HCT116 (cell line): Measurements from ENCODE around the gene SUPT3H. TPM values are rescaled to one million over a fixed set of nuclear protein-coding genes. Genes with fewer than 3 reads are reported as not detected.

Experiments
- ATAC-seq: fragments of 200-7000 bp; cut with Tn5 transposase; 2 replicates; pipeline ENCODE4 v1.9.1; 2020; ENCODE audit warnings: mild to moderate bottlenecking, moderate library complexity
- BruUV-seq: library from RNA; stranded (reverse); fragments of 400-500 nt; replicated peaks from 2 replicates; lab custom pipeline; 2021; lab: Mats Ljungman, UMichigan
- CTCF ChIA-PET: fragments of 300-600 bp; sonication (Branson Sonifier 250); formaldehyde crosslinking; loops from one replicate; lab custom pipeline; 2021; ENCODE audit warnings: antibody characterized with exemption; lab: Charles Lee
- POLR2A ChIA-PET: fragments of 300-600, 350-600 bp; sonication (Branson Sonifier 250); formaldehyde crosslinking; loops from one replicate; lab custom pipeline; 2021; ENCODE audit warnings: antibody characterized with exemption; lab: Charles Lee
- RAD21 ChIA-PET, 2 experiments: fragments of 300-600 bp; sonication (Branson Sonifier 250); formaldehyde crosslinking; loops; one replicate each; lab custom pipeline; 2023; ENCODE audit warnings: low total read pairs in 2 of 2; ENCODE audit not compliant: uncharacterized antibody in 2 of 2, unreplicated experiment in 2 of 2, low non-redundant PET in 1 of 2; lab: Charles Lee
- DNase-seq: peaks from one replicate; pipeline ENCODE4 v3.0.0-alpha.2; 2010; ENCODE audit warnings: low read depth, low spot score
- H2AFZ ChIP-seq: fragments of 200-600 bp; shearing (Covaris generic), sonication (generic); 2 replicates; pipeline ENCODE4 v1.6.1; 2017; ENCODE audit warnings: low read depth, mixed run types, mixed read lengths, antibody characterized with exemption, low read length; ENCODE audit not compliant: poor library complexity, severe bottlenecking
- H3K27ac ChIP-seq: 2 replicates; pipeline ENCODE4 v1.5.1; 2012; ENCODE audit warnings: low read depth, low read length
- H3K27me3 ChIP-seq: fragments of 200-600 bp; sonication (generic); 2 replicates; pipeline ENCODE4 v1.6.1; 2016; ENCODE audit warnings: mixed run types, low read length, mixed read lengths; ENCODE audit not compliant: insufficient read depth
- H3K36me3 ChIP-seq, 2 experiments: fragments of 200-500 bp in 1 of 2; fragments of 200-600 bp in 1 of 2; sonication (Bioruptor generic) in 1 of 2; sonication (generic) in 1 of 2; 2 replicates each; pipeline versions ENCODE4 v1.5.1 to v1.6.1; 2014 to 2016; ENCODE audit warnings: low read length in 2 of 2, inconsistent platforms in 1 of 2, mixed read lengths in 1 of 2, mixed run types in 1 of 2; ENCODE audit not compliant: insufficient read depth in 2 of 2, control insufficient read depth in 1 of 2
- H3K4me1 ChIP-seq, 2 experiments: fragments of 200-600 bp in 1 of 2; sonication (generic) in 1 of 2; 2 replicates each; pipeline versions ENCODE4 v1.5.1 to v1.6.1; 2012 to 2017; ENCODE audit warnings: low read length in 2 of 2, inconsistent platforms in 1 of 2, mild to moderate bottlenecking in 1 of 2, mixed read lengths in 1 of 2, mixed run types in 1 of 2, moderate library complexity in 1 of 2; ENCODE audit not compliant: insufficient read depth in 2 of 2, control insufficient read depth in 1 of 2
- H3K4me2 ChIP-seq: fragments of 200-600 bp; sonication (generic); 2 replicates; pipeline ENCODE4 v1.6.1; 2017; ENCODE audit warnings: mixed run types, low read length, mixed read lengths
- H3K4me3 ChIP-seq, 2 experiments: fragments of 200-600 bp in 1 of 2; sonication (generic) in 1 of 2; replicated peaks in 1 of 2; 2 replicates each; pipeline ENCODE4 v1.5.1; 2011 to 2016; ENCODE audit warnings: low read length in 2 of 2, control low read depth in 1 of 2, low read depth in 1 of 2, mild to moderate bottlenecking in 1 of 2, mixed read lengths in 1 of 2, mixed run types in 1 of 2
- H3K79me2 ChIP-seq: fragments of 200-600 bp; sonication (generic); 2 replicates; pipeline ENCODE4 v1.6.1; 2017; ENCODE audit warnings: mild to moderate bottlenecking, mixed run types, low read length, moderate library complexity, mixed read lengths; ENCODE audit not compliant: insufficient read depth
- H3K9ac ChIP-seq: fragments of 200-600 bp; sonication (generic); 2 replicates; pipeline ENCODE4 v1.6.1; 2016; ENCODE audit warnings: low read length, mixed read lengths
- H3K9me2 ChIP-seq: fragments of 200-600 bp; sonication (generic), shearing (Covaris generic); 2 replicates; pipeline ENCODE4 v1.6.1; 2017; ENCODE audit warnings: mixed run types, mild to moderate bottlenecking, moderate library complexity; ENCODE audit not compliant: insufficient read depth
- H3K9me3 ChIP-seq, 2 experiments: fragments of 200-500 bp in 1 of 2; fragments of 200-600 bp in 1 of 2; sonication (Bioruptor generic) in 1 of 2; sonication (generic) in 1 of 2; 2 replicates each; pipeline ENCODE4 v1.6.1; 2014 to 2017; ENCODE audit warnings: low read length in 2 of 2, mixed read lengths in 2 of 2, inconsistent platforms in 1 of 2, low read depth in 1 of 2, mild to moderate bottlenecking in 1 of 2, mixed run types in 1 of 2, moderate library complexity in 1 of 2; ENCODE audit not compliant: control insufficient read depth in 1 of 2, insufficient read depth in 1 of 2
- H4K20me1 ChIP-seq: fragments of 200-600 bp; sonication (generic), shearing (Covaris generic); 2 replicates; pipeline ENCODE4 v1.6.1; 2017; ENCODE audit warnings: mixed run types, mild to moderate bottlenecking, moderate library complexity; ENCODE audit not compliant: insufficient read depth
- CBX3 ChIP-seq: IDR thresholded peaks from 2 replicates; pipeline ENCODE4 v1.6.1; 2012; ENCODE audit warnings: low read depth
- EGR1 ChIP-seq: IDR thresholded peaks from 2 replicates; pipeline ENCODE4 v1.6.1; 2012; ENCODE audit warnings: low read depth
- ELF1 ChIP-seq: IDR thresholded peaks from 2 replicates; pipeline ENCODE4 v1.6.1; 2012; ENCODE audit warnings: low read depth, borderline replicate concordance
- EZH2 ChIP-seq: fragments of 200-600 bp; sonication (generic); IDR thresholded peaks from 2 replicates; pipeline ENCODE4 v1.6.1; 2017; ENCODE audit warnings: antibody characterized with exemption, mixed run types
- EZH2phosphoT487 ChIP-seq: fragments of 200-600 bp; IDR thresholded peaks from 2 replicates; pipeline ENCODE4 v1.6.1; 2018; ENCODE audit warnings: antibody characterized with exemption, borderline replicate concordance
- FOSL1 ChIP-seq: IDR thresholded peaks from 2 replicates; pipeline ENCODE4 v1.6.1; 2012; ENCODE audit warnings: low read depth
- JUND ChIP-seq: IDR thresholded peaks from 2 replicates; pipeline ENCODE4 v1.6.1; 2012
- POLR2A ChIP-seq: IDR thresholded peaks from 2 replicates; pipeline ENCODE4 v1.7.0; 2011; ENCODE audit warnings: borderline replicate concordance; ENCODE audit not compliant: insufficient read depth, insufficient read length; ENCODE audit errors: extremely low read depth
- POLR2AphosphoS5 ChIP-seq: IDR thresholded peaks from 2 replicates; pipeline ENCODE4 v1.6.1; 2011; ENCODE audit warnings: mild to moderate bottlenecking, low read depth, low read length, moderate library complexity
- RAD21 ChIP-seq: IDR thresholded peaks from 2 replicates; pipeline ENCODE4 v1.6.1; 2012; ENCODE audit warnings: low read depth, mild to moderate bottlenecking
- REST ChIP-seq: IDR thresholded peaks from 2 replicates; pipeline ENCODE4 v1.6.1; 2012; ENCODE audit warnings: low read depth
- SIN3A ChIP-seq: IDR thresholded peaks from 2 replicates; pipeline ENCODE4 v1.6.1; 2012; ENCODE audit warnings: low read depth
- SP1 ChIP-seq: IDR thresholded peaks from 2 replicates; pipeline ENCODE4 v1.6.1; 2012; ENCODE audit warnings: low read depth
- SRF ChIP-seq: IDR thresholded peaks from 2 replicates; pipeline ENCODE4 v1.6.1; 2012; ENCODE audit warnings: low read depth
- YY1 ChIP-seq: IDR thresholded peaks from 2 replicates; pipeline ENCODE4 v1.6.1; 2011; ENCODE audit warnings: low read length, low read depth, moderate library complexity, mild to moderate bottlenecking; ENCODE audit not compliant: insufficient replicate concordance; ENCODE audit errors: extremely low read depth
- ZFX ChIP-seq: fragments of 450-650 bp; IDR thresholded peaks from 2 replicates; pipeline ENCODE4 v1.6.1; 2017
- ZNF274 ChIP-seq: fragments of 200-500 bp; sonication (Bioruptor generic); IDR thresholded peaks from 2 replicates; pipeline ENCODE4 v1.6.1; 2014; ENCODE audit warnings: mild to moderate bottlenecking, low read depth, low read length, inconsistent platforms
- intact Hi-C: fragments of 100-400 bp; cut with micrococcal nuclease; formaldehyde crosslinking; loops from 2 replicates; pipeline ENCODE4 v1.10.0; 2022
- total RNA-seq: library from RNA; stranded (reverse); gene quantifications from one replicate; pipeline ENCODE4 v1.2.1, GENCODE V29; 2021; ENCODE audit not compliant: unreplicated experiment
- TF ChIP-seq, protein P1 (sequence below): IDR thresholded peaks from 2 replicates; pipeline ENCODE4 v1.6.1; 2012
- TF ChIP-seq, protein P2 (sequence below), 3 experiments: fragments of 200-600 bp in 1 of 3; sonication (generic) in 1 of 3; IDR thresholded peaks in 2 of 3; conservative IDR thresholded peaks in 1 of 3; 2 replicates each; pipeline ENCODE4 v1.5.1; 2012 to 2017; ENCODE audit warnings: low read depth in 2 of 3, low read length in 2 of 3, antibody characterized with exemption in 1 of 3, borderline replicate concordance in 1 of 3, control low read depth in 1 of 3, mild to moderate bottlenecking in 1 of 3, mixed read lengths in 1 of 3, mixed run types in 1 of 3, moderate library complexity in 1 of 3; ENCODE audit not compliant: insufficient read depth in 1 of 3
- TF ChIP-seq, protein P3 (sequence below): IDR thresholded peaks from 2 replicates; pipeline ENCODE4 v1.6.1; 2011; ENCODE audit warnings: mild to moderate bottlenecking, low read length, moderate library complexity; ENCODE audit not compliant: insufficient replicate concordance; ENCODE audit errors: extremely low read depth

SUPT3H gene
- total RNA-seq, 1 experiment from 2014 or later, result 7.4 TPM

- ATAC-seq (no peak), DNase-seq (no peak)
- H3K4me2 ChIP-seq, result no peak overlapping the region
- BruUV-seq, result no TSS peak
- H3K79me2 ChIP-seq, result no peaks in the 10 kb centered on the region
- RAD21 ChIA-PET, result no interaction called here
- no peaks in the 10 kb centered on the region for H3K9me2 ChIP-seq
- POLR2A ChIA-PET, result no interaction called here
- peaks cover 3% of the 10 kb centered on the region in 2 experiments; a peak in 1 of 4 replicates for H3K9me3 ChIP-seq
- H3K4me3 ChIP-seq, result no peak overlapping the region
- H3K36me3 ChIP-seq, result no peaks in the 10 kb centered on the region
- no peaks in the 10 kb centered on the region for H3K27me3 ChIP-seq
- intact Hi-C loops, result no loop called here
- CTCF ChIA-PET, result no interaction called here
- no peak overlapping the region for H3K9ac ChIP-seq
- no peak overlapping the region for H2AFZ ChIP-seq
- no peaks in the 10 kb centered on the region for H3K4me1 ChIP-seq
- no peak for TF ChIP-seq SP1
- TF ChIP-seq CBX3, result no peak
- TF ChIP-seq SIN3A, result no peak
- TF ChIP-seq EZH2phosphoT487, result no peak
- TF ChIP-seq EZH2, result no peak
- TF ChIP-seq ZFX, result no peak
- TF ChIP-seq, protein P1, sequence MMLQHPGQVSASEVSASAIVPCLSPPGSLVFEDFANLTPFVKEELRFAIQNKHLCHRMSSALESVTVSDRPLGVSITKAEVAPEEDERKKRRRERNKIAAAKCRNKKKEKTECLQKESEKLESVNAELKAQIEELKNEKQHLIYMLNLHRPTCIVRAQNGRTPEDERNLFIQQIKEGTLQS, result no peak
- TF ChIP-seq ZNF274, result no peak
- TF ChIP-seq YY1, result no peak
- TF ChIP-seq SRF, result no peak
- no peak for TF ChIP-seq ELF1
- no peak for TF ChIP-seq POLR2AphosphoS5
- no peak for TF ChIP-seq JUND
- no peak for TF ChIP-seq POLR2A
- TF ChIP-seq, protein P2, sequence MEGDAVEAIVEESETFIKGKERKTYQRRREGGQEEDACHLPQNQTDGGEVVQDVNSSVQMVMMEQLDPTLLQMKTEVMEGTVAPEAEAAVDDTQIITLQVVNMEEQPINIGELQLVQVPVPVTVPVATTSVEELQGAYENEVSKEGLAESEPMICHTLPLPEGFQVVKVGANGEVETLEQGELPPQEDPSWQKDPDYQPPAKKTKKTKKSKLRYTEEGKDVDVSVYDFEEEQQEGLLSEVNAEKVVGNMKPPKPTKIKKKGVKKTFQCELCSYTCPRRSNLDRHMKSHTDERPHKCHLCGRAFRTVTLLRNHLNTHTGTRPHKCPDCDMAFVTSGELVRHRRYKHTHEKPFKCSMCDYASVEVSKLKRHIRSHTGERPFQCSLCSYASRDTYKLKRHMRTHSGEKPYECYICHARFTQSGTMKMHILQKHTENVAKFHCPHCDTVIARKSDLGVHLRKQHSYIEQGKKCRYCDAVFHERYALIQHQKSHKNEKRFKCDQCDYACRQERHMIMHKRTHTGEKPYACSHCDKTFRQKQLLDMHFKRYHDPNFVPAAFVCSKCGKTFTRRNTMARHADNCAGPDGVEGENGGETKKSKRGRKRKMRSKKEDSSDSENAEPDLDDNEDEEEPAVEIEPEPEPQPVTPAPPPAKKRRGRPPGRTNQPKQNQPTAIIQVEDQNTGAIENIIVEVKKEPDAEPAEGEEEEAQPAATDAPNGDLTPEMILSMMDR (IDR thresholded peaks at IDR 0.05 in 2 of 3, conservative IDR thresholded peaks at IDR 0.05 in 1 of 3; ENCODE audit: borderline replicate concordance in 1 of 3, insufficient read depth in 1 of 3, low read depth in 2 of 3, low read length in 2 of 3), result no peak
- TF ChIP-seq FOSL1, result no peak
- no peak for TF ChIP-seq RAD21
- no peak for TF ChIP-seq REST
- TF ChIP-seq EGR1, result no peak
- TF ChIP-seq, protein P3, sequence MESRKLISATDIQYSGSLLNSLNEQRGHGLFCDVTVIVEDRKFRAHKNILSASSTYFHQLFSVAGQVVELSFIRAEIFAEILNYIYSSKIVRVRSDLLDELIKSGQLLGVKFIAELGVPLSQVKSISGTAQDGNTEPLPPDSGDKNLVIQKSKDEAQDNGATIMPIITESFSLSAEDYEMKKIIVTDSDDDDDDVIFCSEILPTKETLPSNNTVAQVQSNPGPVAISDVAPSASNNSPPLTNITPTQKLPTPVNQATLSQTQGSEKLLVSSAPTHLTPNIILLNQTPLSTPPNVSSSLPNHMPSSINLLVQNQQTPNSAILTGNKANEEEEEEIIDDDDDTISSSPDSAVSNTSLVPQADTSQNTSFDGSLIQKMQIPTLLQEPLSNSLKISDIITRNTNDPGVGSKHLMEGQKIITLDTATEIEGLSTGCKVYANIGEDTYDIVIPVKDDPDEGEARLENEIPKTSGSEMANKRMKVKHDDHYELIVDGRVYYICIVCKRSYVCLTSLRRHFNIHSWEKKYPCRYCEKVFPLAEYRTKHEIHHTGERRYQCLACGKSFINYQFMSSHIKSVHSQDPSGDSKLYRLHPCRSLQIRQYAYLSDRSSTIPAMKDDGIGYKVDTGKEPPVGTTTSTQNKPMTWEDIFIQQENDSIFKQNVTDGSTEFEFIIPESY, result no peak
- TF ChIP-seq, all 23 proteins: peak for 0
- H4K20me1 ChIP-seq, result no peaks in the 10 kb centered on the region
- H3K27ac ChIP-seq, result no peak overlapping the region
These were observed 593.5 kb downstream of the SUPT3H start for GRCh38 chr6:44784195-44784594.
